Measurements from ENCODE around the gene ANKRD55. TPM values are rescaled to one million over a fixed set of nuclear protein-coding genes. Genes with fewer than 3 reads are reported as not detected.
"Not testable (repeated sequence)": the region's sequence is repeated elsewhere in the genome, so short reads cannot be mapped to it uniquely, and the experiment has no call there.

The ANKRD55 gene
- polyA plus RNA-seq, 4 donors: 0.75 to 1.8 (median 1.2) TPM

GRCh38 chr5:56111404-56111781, 121.7 kb downstream of the ANKRD55 start:
- DNase-seq (ENCODE audit: low read depth in 4 of 4, low spot score in 3 of 4): no peak

- no peak for DNase-seq (ENCODE audit: low read depth in 4 of 4, low spot score in 3 of 4)
These were observed 122.3 kb downstream of the ANKRD55 start for GRCh38 chr5:56110646-56111403.

GRCh38 chr5:56108246-56108645, 124.9 kb downstream of the ANKRD55 start:
- no peak for DNase-seq (ENCODE audit: low read depth in 4 of 4, low spot score in 3 of 4)

- DNase-seq (ENCODE audit: low read depth in 4 of 4, low spot score in 3 of 4): no peak
These were observed 126.3 kb downstream of the ANKRD55 start for GRCh38 chr5:56106837-56107236.

GRCh38 chr5:56105511-56106291, 127.4 kb downstream of the ANKRD55 start:
- DNase-seq (ENCODE audit: low read depth in 4 of 4, low spot score in 3 of 4): no peak

GRCh38 chr5:56102889-56103288, 130.2 kb downstream of the ANKRD55 start:
- no peak for DNase-seq (ENCODE audit: low read depth in 4 of 4, low spot score in 3 of 4)

GRCh38 chr5:56102207-56102606, 130.9 kb downstream of the ANKRD55 start:
- DNase-seq (ENCODE audit: low read depth in 4 of 4, low spot score in 3 of 4): not testable (repeated sequence)

GRCh38 chr5:56101180-56101579, 131.9 kb downstream of the ANKRD55 start:
- DNase-seq (ENCODE audit: low read depth in 4 of 4, low spot score in 3 of 4): no peak

- no peak for DNase-seq (ENCODE audit: low read depth in 4 of 4, low spot score in 3 of 4)
These were observed 132.5 kb downstream of the ANKRD55 start for GRCh38 chr5:56100439-56101176.

- no peak for DNase-seq (ENCODE audit: low read depth in 4 of 4, low spot score in 3 of 4)
These were observed 133.8 kb downstream of the ANKRD55 start for GRCh38 chr5:56099346-56099745.

- no peak for DNase-seq (ENCODE audit: low read depth in 4 of 4, low spot score in 3 of 4)
These were observed 136.1 kb downstream of the ANKRD55 start for GRCh38 chr5:56097055-56097454.

GRCh38 chr5:56095579-56096102, 137.5 kb downstream of the ANKRD55 start:
- DNase-seq (ENCODE audit: low read depth in 4 of 4, low spot score in 3 of 4): no peak

- DNase-seq (ENCODE audit: low read depth in 4 of 4, low spot score in 3 of 4): no peak
These were observed 138.4 kb downstream of the ANKRD55 start for GRCh38 chr5:56094579-56095361.

GRCh38 chr5:56093970-56094369, 139.2 kb downstream of the ANKRD55 start:
- DNase-seq (ENCODE audit: low read depth in 4 of 4, low spot score in 3 of 4): no peak

- DNase-seq (ENCODE audit: low read depth in 4 of 4, low spot score in 3 of 4): no peak
These were observed 141.0 kb downstream of the ANKRD55 start for GRCh38 chr5:56092115-56092514.

GRCh38 chr5:56091664-56092063, 141.5 kb downstream of the ANKRD55 start:
- no peak for DNase-seq (ENCODE audit: low read depth in 4 of 4, low spot score in 3 of 4)

GRCh38 chr5:56090793-56091460, 142.2 kb downstream of the ANKRD55 start:
- no peak for DNase-seq (ENCODE audit: low read depth in 4 of 4, low spot score in 3 of 4)

GRCh38 chr5:56088967-56089829, 143.9 kb downstream of the ANKRD55 start:
- DNase-seq (ENCODE audit: low read depth in 4 of 4, low spot score in 3 of 4): no peak

GRCh38 chr5:56088431-56088949, 144.6 kb downstream of the ANKRD55 start:
- DNase-seq (ENCODE audit: low read depth in 4 of 4, low spot score in 3 of 4): no peak
